ENCODE data around the gene PDE4A.
A peak's percentile ranks its signal among the peaks of the same experiment; 100 is the strongest.

DNA sequence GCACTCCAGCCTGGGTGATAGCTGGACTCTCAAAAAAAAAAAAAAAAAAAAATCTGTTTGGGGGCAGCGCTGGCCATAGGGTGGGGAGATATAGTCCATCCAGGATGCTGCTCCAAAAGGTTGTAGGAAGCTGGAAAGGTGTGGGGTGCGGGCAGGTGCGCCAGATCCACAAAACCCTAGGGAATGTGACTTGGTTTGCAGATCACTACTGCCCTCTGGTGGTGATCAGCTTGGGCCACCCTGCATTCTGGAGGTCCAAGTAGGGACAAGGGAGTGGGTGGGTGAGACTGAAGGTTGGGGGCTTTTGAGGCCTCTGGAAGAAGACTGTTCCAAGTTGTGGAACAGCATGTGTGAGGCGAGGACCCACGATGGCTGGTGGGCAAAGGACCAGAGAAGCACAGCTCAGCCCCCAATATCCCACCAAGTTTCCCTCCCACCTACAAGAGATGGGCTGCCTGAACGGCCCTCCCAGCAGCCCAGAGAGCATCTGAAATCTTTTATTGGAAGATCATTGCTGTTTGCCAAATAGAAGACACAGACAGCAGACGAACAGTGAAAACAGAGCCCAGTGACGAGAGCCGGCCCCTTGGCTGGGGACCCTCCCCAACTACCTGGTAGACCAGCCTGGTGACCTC lies 29.6 kb upstream of the PDE4A start:
- TF ChIP-seq, protein P1, sequence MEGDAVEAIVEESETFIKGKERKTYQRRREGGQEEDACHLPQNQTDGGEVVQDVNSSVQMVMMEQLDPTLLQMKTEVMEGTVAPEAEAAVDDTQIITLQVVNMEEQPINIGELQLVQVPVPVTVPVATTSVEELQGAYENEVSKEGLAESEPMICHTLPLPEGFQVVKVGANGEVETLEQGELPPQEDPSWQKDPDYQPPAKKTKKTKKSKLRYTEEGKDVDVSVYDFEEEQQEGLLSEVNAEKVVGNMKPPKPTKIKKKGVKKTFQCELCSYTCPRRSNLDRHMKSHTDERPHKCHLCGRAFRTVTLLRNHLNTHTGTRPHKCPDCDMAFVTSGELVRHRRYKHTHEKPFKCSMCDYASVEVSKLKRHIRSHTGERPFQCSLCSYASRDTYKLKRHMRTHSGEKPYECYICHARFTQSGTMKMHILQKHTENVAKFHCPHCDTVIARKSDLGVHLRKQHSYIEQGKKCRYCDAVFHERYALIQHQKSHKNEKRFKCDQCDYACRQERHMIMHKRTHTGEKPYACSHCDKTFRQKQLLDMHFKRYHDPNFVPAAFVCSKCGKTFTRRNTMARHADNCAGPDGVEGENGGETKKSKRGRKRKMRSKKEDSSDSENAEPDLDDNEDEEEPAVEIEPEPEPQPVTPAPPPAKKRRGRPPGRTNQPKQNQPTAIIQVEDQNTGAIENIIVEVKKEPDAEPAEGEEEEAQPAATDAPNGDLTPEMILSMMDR (IDR thresholded peaks at IDR 0.05) = peak; percentile 69 to 84 (median 82)
- TF ChIP-seq POLR2A (IDR thresholded peaks at IDR 0.05) = no peak
